Left ventricle myocardium inferior (tissue), 1 donor: Measurements from ENCODE around the gene RUFY3. TPM values are rescaled to one million over a fixed set of nuclear protein-coding genes. Genes with fewer than 3 reads are reported as not detected.

Experiments
- DNase-seq: peaks from one replicate; pipeline ENCODE4 v3.0.0-alpha.2; 2020
- H3K27ac ChIP-seq: fragments of 200-600 bp; replicated peaks from 2 replicates; pipeline ENCODE4 v1.8.0; 2021
- H3K27me3 ChIP-seq: fragments of 200-600 bp; 2 replicates; pipeline ENCODE4 v1.8.0; 2021; ENCODE audit warnings: low read depth
- H3K36me3 ChIP-seq: fragments of 200-600 bp; 2 replicates; pipeline ENCODE4 v1.8.0; 2021
- H3K4me1 ChIP-seq: fragments of 200-600 bp; 2 replicates; pipeline ENCODE4 v1.8.0; 2021
- H3K4me3 ChIP-seq: fragments of 200-600 bp; 2 replicates; pipeline ENCODE4 v1.8.0; 2021; ENCODE audit warnings: mild to moderate bottlenecking, moderate library complexity
- H3K9me3 ChIP-seq: fragments of 200-600 bp; replicated peaks from 2 replicates; pipeline ENCODE4 v1.8.0; 2021
- CTCF ChIP-seq: fragments of 200-600 bp; IDR thresholded peaks from 2 replicates; pipeline ENCODE4 v1.8.0; 2021; ENCODE audit warnings: antibody characterized with exemption, mild to moderate bottlenecking, borderline replicate concordance
- intact Hi-C: fragments of 100-400 bp; cut with micrococcal nuclease; formaldehyde crosslinking; loops from one replicate; pipeline ENCODE4 v1.11.0; 2022
- long read RNA-seq: library from polyadenylated mRNA; unstranded; transcript quantifications from one replicate; pipeline ENCODE4 v2.0.0, GENCODE V29; 2021
- total RNA-seq: library from RNA; stranded (reverse); fragmentation: NEBNext Ultra II Directional; extraction: Animal tissue kit (Norgen Biotek cat#: 25700); gene quantifications from one replicate; pipeline ENCODE4 v1.2.1, GENCODE V29; 2021
- donor health status: DM: no; HTN: yes; CAD: no; lungs with severe emphysema.

RUFY3 gene
- total RNA-seq = 20.5 TPM
- long read RNA-seq, transcript RUFY3-203 (12 exons, 2,143 nt) = major isoform, 6 of 30 reads
- long read RNA-seq, partial matches to known transcripts = 5 of 30 reads
- long read RNA-seq, other reads (novel, unspliced or antisense) = 19 of 30 reads

- intact Hi-C loops = no loop called here
- H3K27ac ChIP-seq = peak within 1 kb of the TSS; percentile 71
- no peak for DNase-seq
Measured at GRCh38 chr4:70721747-70722146, at the start of gene RUFY3. RUFY3 (plus strand) TSS chr4:70721964; CDS start chr4:70722574, 610 bp downstream.

GRCh38 chr4:70674191-70674590, 47.6 kb upstream of the RUFY3 start:
- Histone ChIP-seq H3K27ac (no peak overlapping the region), H3K4me1 (no peaks in the 10 kb centered on the region), H3K9me3 (no peaks in the 10 kb centered on the region), H3K36me3 (no peaks in the 10 kb centered on the region), H3K27me3 (no peaks in the 10 kb centered on the region), H3K4me3 (no peak overlapping the region)
- intact Hi-C loops = no loop called here
- TF ChIP-seq CTCF = no peak
- DNase-seq = no peak

More at GRCh38 chr4:70721747-70722146, at the start of gene RUFY3:
- Histone ChIP-seq H3K4me3 (peak within 1 kb of the TSS; percentile 64), H3K4me1 (peaks cover 39% of the 10 kb centered on the region), H3K9me3 (no peaks in the 10 kb centered on the region), H3K27me3 (no peaks in the 10 kb centered on the region), H3K36me3 (no peaks in the 10 kb centered on the region)
- no peak for TF ChIP-seq CTCF

- Histone ChIP-seq H3K9me3 (no peaks in the 10 kb centered on the region), H3K27ac (no peak overlapping the region), H3K36me3 (no peaks in the 10 kb centered on the region), H3K27me3 (no peaks in the 10 kb centered on the region), H3K4me1 (no peaks in the 10 kb centered on the region), H3K4me3 (no peak overlapping the region)
- intact Hi-C loops = no loop called here
- TF ChIP-seq CTCF = no peak
- no peak for DNase-seq
Measured at GRCh38 chr4:70674731-70675130, 47.0 kb upstream of the RUFY3 start.

- no peaks in the 10 kb centered on the region for H3K9me3 ChIP-seq
- intact Hi-C loops = no loop called here
- no peak overlapping the region for H3K27ac ChIP-seq
- no peak for DNase-seq
- TF ChIP-seq CTCF = no peak
- H3K36me3 ChIP-seq = no peaks in the 10 kb centered on the region
- H3K4me3 ChIP-seq = no peak overlapping the region
- H3K27me3 ChIP-seq = no peaks in the 10 kb centered on the region
- no peaks in the 10 kb centered on the region for H3K4me1 ChIP-seq
Measured at GRCh38 chr4:70676554-70677090, 45.1 kb upstream of the RUFY3 start.

- no peaks in the 10 kb centered on the region for H3K27me3 ChIP-seq
- no peaks in the 10 kb centered on the region for H3K9me3 ChIP-seq
- intact Hi-C loops = no loop called here
- no peaks in the 10 kb centered on the region for H3K36me3 ChIP-seq
- H3K27ac ChIP-seq = no peak overlapping the region
- H3K4me1 ChIP-seq = no peaks in the 10 kb centered on the region
- no peak for TF ChIP-seq CTCF
- no peak overlapping the region for H3K4me3 ChIP-seq
- no peak for DNase-seq
Measured at GRCh38 chr4:70678383-70678999, 43.3 kb upstream of the RUFY3 start.
